Measurements from ENCODE around the gene CST9L. TPM values are rescaled to one million over a fixed set of nuclear protein-coding genes. Genes with fewer than 3 reads are reported as not detected.
"Not testable (repeated sequence)": the region's sequence is repeated elsewhere in the genome, so short reads cannot be mapped to it uniquely, and the experiment has no call there.

CST9L gene
- total and polyA plus RNA-seq, 7 experiments from 2014 or later = not detected

- Histone ChIP-seq H3K4me1 (ENCODE audit: control insufficient read depth in 2 of 2, insufficient read depth in 2 of 2, low read length in 2 of 2) (no peaks in the 10 kb centered on the region), H3K4me3 (ENCODE audit: low read length) (no peak overlapping the region), H3K36me3 (ENCODE audit: control insufficient read depth in 2 of 3, insufficient read depth in 3 of 3, low read length in 3 of 3) (no peaks in the 10 kb centered on the region), H3K27me3 (ENCODE audit: control insufficient read depth in 2 of 2, insufficient read depth in 2 of 2, low read length in 2 of 2) (no peaks in the 10 kb centered on the region), H3K27ac (ENCODE audit: low read depth, low read length) (no peak overlapping the region), H3K9me3 (ENCODE audit: control insufficient read depth in 2 of 3, low read length in 3 of 3) (no peaks in the 10 kb centered on the region)
- Mint-ChIP-seq H3K27me3 (peaks cover 10 to 56% (median 33%) of the 10 kb centered on the region in 5 donors), H3K4me3 (no peak overlapping the region), H3K4me1 (no peaks in the 10 kb centered on the region), H3K36me3 (no peaks in the 10 kb centered on the region), H3K27ac (peak overlapping the region in 1 of 9 donors; percentile 28), H3K9me3 (peaks cover 0 to 12% (median 5%) of the 10 kb centered on the region in 11 donors)
- POLR2A ChIA-PET = no interaction called here
- intact Hi-C loops (cut with micrococcal nuclease) = no loop called here
- ATAC-seq = no peak
- CTCF ChIA-PET = no interaction called here
- DNase-seq = no peak
Observed at GRCh38 chr20:23582293-23582692, 14.0 kb upstream of the CST9L start.

GRCh38 chr20:23581833-23582232 is 13.5 kb upstream of the CST9L start:
- CTCF ChIA-PET; POLR2A ChIA-PET; intact Hi-C loops (cut with micrococcal nuclease); H3K27me3 ChIP-seq (ENCODE audit: control insufficient read depth in 2 of 2, insufficient read depth in 2 of 2, low read length in 2 of 2); H3K36me3 ChIP-seq (ENCODE audit: control insufficient read depth in 2 of 3, insufficient read depth in 3 of 3, low read length in 3 of 3); H3K4me3 ChIP-seq (ENCODE audit: low read length); H3K27ac Mint-ChIP-seq; H3K4me1 ChIP-seq (ENCODE audit: control insufficient read depth in 2 of 2, insufficient read depth in 2 of 2, low read length in 2 of 2); H3K9me3 ChIP-seq (ENCODE audit: control insufficient read depth in 2 of 3, low read length in 3 of 3); DNase-seq; H3K4me1 Mint-ChIP-seq; ATAC-seq; H3K36me3 Mint-ChIP-seq; H3K4me3 Mint-ChIP-seq; H3K27ac ChIP-seq (ENCODE audit: low read depth, low read length): not testable (repeated sequence)
- Mint-ChIP-seq H3K9me3 (peaks cover 0 to 12% (median 5%) of the 10 kb centered on the region in 11 donors), H3K27me3 (peaks cover 10 to 51% (median 33%) of the 10 kb centered on the region in 5 donors)

- ChIA-PET POLR2A (no interaction called here), CTCF (no interaction called here)
- Histone ChIP-seq H3K27me3 (ENCODE audit: control insufficient read depth in 2 of 2, insufficient read depth in 2 of 2, low read length in 2 of 2) (no peaks in the 10 kb centered on the region), H3K4me1 (ENCODE audit: control insufficient read depth in 2 of 2, insufficient read depth in 2 of 2, low read length in 2 of 2) (no peaks in the 10 kb centered on the region), H3K4me3 (ENCODE audit: low read length) (no peak overlapping the region), H3K27ac (ENCODE audit: low read depth, low read length) (no peak overlapping the region), H3K9me3 (ENCODE audit: control insufficient read depth in 2 of 3, low read length in 3 of 3) (no peaks in the 10 kb centered on the region), H3K36me3 (ENCODE audit: control insufficient read depth in 2 of 3, insufficient read depth in 3 of 3, low read length in 3 of 3) (no peaks in the 10 kb centered on the region)
- H3K9me3 Mint-ChIP-seq = peaks cover 0 to 3% (median 0%) of the 10 kb centered on the region in 11 donors
- no peaks in the 10 kb centered on the region for H3K36me3 Mint-ChIP-seq
- intact Hi-C loops (cut with micrococcal nuclease) = no loop called here
- H3K27me3 Mint-ChIP-seq = peaks cover 0 to 22% (median 2%) of the 10 kb centered on the region in 5 donors
- H3K27ac Mint-ChIP-seq = no peak overlapping the region
- DNase-seq (no peak), ATAC-seq (no peak)
- no peak overlapping the region for H3K4me3 Mint-ChIP-seq
- H3K4me1 Mint-ChIP-seq = no peaks in the 10 kb centered on the region
Observed at GRCh38 chr20:23574977-23575376, 6.7 kb upstream of the CST9L start.

- intact Hi-C loops (cut with micrococcal nuclease) = no loop called here
- no peak for ATAC-seq
- peaks cover 6 to 18% (median 10%) of the 10 kb centered on the region in 5 donors for H3K27me3 Mint-ChIP-seq
Observed at GRCh38 chr20:23570178-23570760, 2.0 kb upstream of the CST9L start.

GRCh38 chr20:23569570-23569969 is 1.3 kb upstream of the CST9L start:
- POLR2A ChIA-PET = no interaction called here
- Histone ChIP-seq H3K36me3 (ENCODE audit: control insufficient read depth in 2 of 3, insufficient read depth in 3 of 3, low read length in 3 of 3) (no peaks in the 10 kb centered on the region), H3K9me3 (ENCODE audit: control insufficient read depth in 2 of 3, low read length in 3 of 3) (no peaks in the 10 kb centered on the region), H3K4me3 (ENCODE audit: low read length) (no peak overlapping the region), H3K27ac (ENCODE audit: low read depth, low read length) (no peak overlapping the region), H3K4me1 (ENCODE audit: control insufficient read depth in 2 of 2, insufficient read depth in 2 of 2, low read length in 2 of 2) (no peaks in the 10 kb centered on the region), H3K27me3 (ENCODE audit: control insufficient read depth in 2 of 2, insufficient read depth in 2 of 2, low read length in 2 of 2) (no peaks in the 10 kb centered on the region)
- Mint-ChIP-seq H3K36me3 (no peaks in the 10 kb centered on the region), H3K9me3 (peaks cover 0 to 1% (median 0%) of the 10 kb centered on the region in 11 donors), H3K27me3 (peaks cover 6 to 25% (median 11%) of the 10 kb centered on the region in 5 donors), H3K4me3 (no peak overlapping the region), H3K4me1 (peaks cover 0 to 1% (median 0%) of the 10 kb centered on the region in 7 donors), H3K27ac (no peak overlapping the region)
- intact Hi-C loops (cut with micrococcal nuclease) = no loop called here
- ATAC-seq (no peak), DNase-seq (no peak)
- CTCF ChIA-PET = no interaction called here

More at GRCh38 chr20:23570178-23570760, 2.0 kb upstream of the CST9L start:
- H3K9me3 ChIP-seq (ENCODE audit: control insufficient read depth in 2 of 3, low read length in 3 of 3) = no peaks in the 10 kb centered on the region
- Mint-ChIP-seq H3K4me1 (no peaks in the 10 kb centered on the region), H3K4me3 (no peak overlapping the region), H3K9me3 (peaks cover 0 to 1% (median 0%) of the 10 kb centered on the region in 11 donors), H3K27ac (no peak overlapping the region), H3K36me3 (no peaks in the 10 kb centered on the region)
- H3K4me1 ChIP-seq (ENCODE audit: control insufficient read depth in 2 of 2, insufficient read depth in 2 of 2, low read length in 2 of 2) = no peaks in the 10 kb centered on the region
- no peak overlapping the region for H3K27ac ChIP-seq (ENCODE audit: low read depth, low read length)
- no peak for DNase-seq
- ChIA-PET CTCF (no interaction called here), POLR2A (no interaction called here)
- no peak overlapping the region for H3K4me3 ChIP-seq (ENCODE audit: low read length)
- H3K36me3 ChIP-seq (ENCODE audit: control insufficient read depth in 2 of 3, insufficient read depth in 3 of 3, low read length in 3 of 3) = no peaks in the 10 kb centered on the region
- no peaks in the 10 kb centered on the region for H3K27me3 ChIP-seq (ENCODE audit: control insufficient read depth in 2 of 2, insufficient read depth in 2 of 2, low read length in 2 of 2)

- H3K9me3 ChIP-seq (ENCODE audit: control insufficient read depth in 2 of 3, low read length in 3 of 3) = no peaks in the 10 kb centered on the region
- Mint-ChIP-seq H3K36me3 (no peaks in the 10 kb centered on the region), H3K4me1 (peaks cover 0 to 1% (median 0%) of the 10 kb centered on the region in 7 donors), H3K27ac (no peak overlapping the region), H3K4me3 (no peak overlapping the region), H3K9me3 (peaks cover 0 to 4% (median 0%) of the 10 kb centered on the region in 11 donors), H3K27me3 (peaks cover 5 to 31% (median 16%) of the 10 kb centered on the region in 5 donors)
- H3K36me3 ChIP-seq (ENCODE audit: control insufficient read depth in 2 of 3, insufficient read depth in 3 of 3, low read length in 3 of 3) = no peaks in the 10 kb centered on the region
- CTCF ChIA-PET = no interaction called here
- intact Hi-C loops (cut with micrococcal nuclease) = no loop called here
- ATAC-seq (no peak), DNase-seq (no peak)
- POLR2A ChIA-PET = no interaction called here
- H3K4me3 ChIP-seq (ENCODE audit: low read length) = no peak overlapping the region
- no peaks in the 10 kb centered on the region for H3K27me3 ChIP-seq (ENCODE audit: control insufficient read depth in 2 of 2, insufficient read depth in 2 of 2, low read length in 2 of 2)
- H3K27ac ChIP-seq (ENCODE audit: low read depth, low read length) = no peak overlapping the region
- H3K4me1 ChIP-seq (ENCODE audit: control insufficient read depth in 2 of 2, insufficient read depth in 2 of 2, low read length in 2 of 2) = no peaks in the 10 kb centered on the region
Observed at GRCh38 chr20:23568971-23569330, 667 bp upstream of the CST9L start.

- H3K9me3 Mint-ChIP-seq = peaks cover 0 to 29% (median 13%) of the 10 kb centered on the region in 11 donors
- H3K27ac Mint-ChIP-seq = no peak overlapping the region
Observed at GRCh38 chr20:23566199-23566932, 1.9 kb downstream of the CST9L start.

More at GRCh38 chr20:23566199-23566932, 1.9 kb downstream of the CST9L start:
- no peaks in the 10 kb centered on the region for H3K36me3 ChIP-seq (ENCODE audit: control insufficient read depth in 2 of 3, insufficient read depth in 3 of 3, low read length in 3 of 3)
- DNase-seq = no peak
- H3K4me3 ChIP-seq (ENCODE audit: low read length) = no peak overlapping the region
- ATAC-seq = no peak
- H3K36me3 Mint-ChIP-seq = peaks cover 0 to 4% (median 0%) of the 10 kb centered on the region in 5 donors
- intact Hi-C loops (cut with micrococcal nuclease) = no loop called here
- H3K4me1 Mint-ChIP-seq = peaks cover 0 to 1% (median 0%) of the 10 kb centered on the region in 7 donors
- H3K9me3 ChIP-seq (ENCODE audit: control insufficient read depth in 2 of 3, low read length in 3 of 3) = peaks cover 0 to 13% (median 0%) of the 10 kb centered on the region in 3 experiments
- H3K4me3 Mint-ChIP-seq = no peak overlapping the region
- no peaks in the 10 kb centered on the region for H3K27me3 ChIP-seq (ENCODE audit: control insufficient read depth in 2 of 2, insufficient read depth in 2 of 2, low read length in 2 of 2)
- POLR2A ChIA-PET = no interaction called here
- H3K27me3 Mint-ChIP-seq = peaks cover 0 to 39% (median 16%) of the 10 kb centered on the region in 5 donors
- no peak overlapping the region for H3K27ac ChIP-seq (ENCODE audit: low read depth, low read length)
- H3K4me1 ChIP-seq (ENCODE audit: control insufficient read depth in 2 of 2, insufficient read depth in 2 of 2, low read length in 2 of 2) = no peaks in the 10 kb centered on the region
- CTCF ChIA-PET = no interaction called here
